ENCODE results near the gene POGZ.
"Not testable (repeated sequence)": the region's sequence is repeated elsewhere in the genome, so short reads cannot be mapped to it uniquely, and the experiment has no call there.

Gene POGZ

DNA sequence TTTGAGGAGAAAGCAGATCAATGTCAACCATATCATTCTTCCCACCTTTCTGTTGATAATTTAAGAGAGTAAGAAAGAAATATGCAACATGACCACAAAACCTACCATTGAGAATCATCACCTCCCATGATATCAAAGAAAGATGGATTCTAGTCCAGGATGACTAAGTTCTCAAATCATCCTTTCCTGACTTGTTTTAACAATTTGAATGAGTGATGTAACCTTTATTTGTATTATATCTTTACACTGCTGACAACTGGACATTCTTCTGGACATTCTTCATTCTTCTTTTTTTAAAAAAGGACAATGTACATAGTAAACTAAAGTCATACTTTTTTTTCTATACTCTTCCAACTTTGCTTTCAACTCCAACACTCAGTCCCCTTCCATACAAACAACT lies 50.4 kb downstream of the POGZ start:
- no peak for DNase-seq

DNA sequence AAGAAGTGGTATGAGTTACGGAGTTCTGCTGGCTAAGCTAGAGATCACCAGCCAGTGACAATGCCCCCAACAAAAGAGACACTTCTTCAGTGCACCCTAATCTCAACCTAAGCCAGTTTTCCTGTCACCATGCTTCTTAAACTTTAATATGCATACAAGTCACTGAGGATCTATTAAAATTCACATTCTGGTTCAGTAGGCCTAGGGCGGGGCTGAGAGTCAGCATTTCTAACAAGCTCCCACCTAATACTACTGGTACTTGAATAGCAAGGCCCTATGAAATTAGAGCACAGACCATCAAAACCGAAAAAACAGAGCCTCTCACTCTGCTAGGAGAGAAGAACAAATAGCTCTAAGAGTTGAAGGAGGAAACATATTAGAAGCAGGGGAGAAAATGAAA lies 52.0 kb downstream of the POGZ start:
- no peak for DNase-seq

- no peak for DNase-seq
Observed at GRCh38 chr1:151406176-151406575, 53.1 kb downstream of the POGZ start.

DNA sequence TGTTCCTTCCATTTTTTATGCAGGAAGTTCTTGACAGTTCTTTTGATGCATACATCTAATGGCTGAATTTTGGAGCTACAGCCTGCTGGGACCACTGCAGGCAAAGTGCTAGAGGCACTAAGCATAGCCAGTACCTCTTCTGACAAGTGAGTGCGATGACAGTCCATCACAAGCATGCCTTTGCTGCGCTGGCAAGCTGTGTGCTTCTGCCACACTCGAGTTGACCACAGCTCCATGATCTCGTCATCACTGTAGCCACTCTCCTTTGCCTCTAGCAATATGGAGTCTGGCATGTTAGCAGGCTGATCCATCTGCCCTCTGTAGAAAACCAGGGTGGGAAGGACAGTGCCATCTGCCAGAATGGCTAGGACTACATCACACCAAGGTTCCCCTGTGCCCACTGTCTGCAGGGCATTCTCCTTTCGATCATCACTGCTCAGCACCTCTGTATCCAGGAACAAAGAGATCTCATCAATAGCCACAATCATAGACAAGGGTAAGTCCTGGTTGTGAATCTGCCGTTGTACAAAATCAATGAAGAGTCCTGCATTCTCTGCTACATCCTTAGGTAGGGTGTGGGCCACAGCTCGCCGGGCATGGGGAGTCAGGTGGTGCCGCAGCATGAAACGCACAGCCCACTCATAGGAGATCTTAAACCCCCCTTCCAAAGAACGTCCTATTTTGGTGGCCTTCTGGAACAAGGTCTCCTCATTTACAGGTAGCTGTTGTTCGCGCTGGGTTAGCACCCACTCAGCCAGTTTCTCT lies 53.9 kb downstream of the POGZ start:
- no peak for DNase-seq

DNA sequence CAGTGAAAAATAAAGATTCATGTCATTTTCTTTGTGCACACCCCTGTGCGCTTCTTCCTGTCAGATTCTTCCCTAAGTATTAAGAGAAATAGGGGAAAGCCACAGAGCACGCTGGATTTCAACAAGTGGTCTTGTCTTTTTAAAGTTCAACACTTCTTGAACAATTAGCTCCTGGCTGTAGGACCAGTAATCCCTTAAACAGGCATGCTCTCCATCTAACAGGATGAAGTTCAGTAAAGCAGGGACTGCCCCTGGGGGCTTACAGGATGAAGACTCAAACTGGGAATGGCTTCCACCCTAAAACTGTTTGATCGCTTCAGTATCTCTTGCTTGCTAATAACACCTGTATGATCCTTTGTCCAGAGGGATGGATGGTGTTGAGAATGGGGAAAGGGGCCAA lies 55.7 kb downstream of the POGZ start:
- no peak for DNase-seq

- no peak for DNase-seq
Observed at GRCh38 chr1:151402764-151403163, 56.5 kb downstream of the POGZ start.

DNA sequence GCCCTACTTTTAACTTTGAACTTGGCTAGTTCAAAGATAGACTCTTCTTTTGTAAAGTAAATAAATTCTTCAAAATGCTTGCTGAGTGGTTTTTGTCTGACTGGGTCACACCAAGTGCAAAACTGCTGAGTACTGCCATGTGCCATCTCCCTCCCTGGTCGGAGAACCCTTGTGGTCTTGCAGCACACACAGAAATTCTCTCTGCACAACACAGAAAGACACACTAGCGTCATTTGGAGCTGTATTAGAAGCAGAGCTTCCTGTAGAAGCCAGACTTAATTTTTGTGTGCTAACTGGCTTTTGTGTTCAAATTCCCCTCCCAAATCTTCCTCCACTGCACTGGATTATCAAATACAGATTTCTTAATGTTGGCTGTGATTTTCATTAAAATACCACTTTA lies 57.4 kb downstream of the POGZ start:
- DNase-seq: no peak

- no peak for DNase-seq
Observed at GRCh38 chr1:151401125-151401788, 58.0 kb downstream of the POGZ start.

- peak; percentile 56 for DNase-seq
Observed at GRCh38 chr1:151399324-151400171, 59.7 kb downstream of the POGZ start, which contains the start of gene PSMB4. Gene PSMB4 (plus strand): TSS chr1:151399573. CDS start chr1:151399588, 15 bp downstream.

GRCh38 chr1:151396265-151396664 lies 63.0 kb downstream of the POGZ start:
- DNase-seq: not testable (repeated sequence)

DNA sequence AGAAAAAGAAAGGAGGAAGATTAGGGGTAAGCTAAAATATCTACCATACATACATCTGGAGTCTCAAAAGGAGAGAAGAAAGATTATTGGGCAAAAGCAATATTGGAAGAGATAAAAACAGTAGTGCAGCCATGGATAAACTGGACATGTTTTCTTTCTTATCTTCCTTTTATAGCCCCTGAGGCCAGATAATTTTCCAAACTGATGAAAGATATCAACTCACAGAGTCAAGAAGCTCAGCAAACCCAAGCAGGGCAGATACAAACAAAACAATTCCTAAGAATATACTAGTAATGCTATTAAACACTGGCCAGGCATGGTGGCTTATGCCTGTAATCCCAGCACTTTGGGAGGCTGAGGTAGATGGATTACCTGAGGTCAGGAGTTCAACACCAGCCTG lies 65.7 kb downstream of the POGZ start:
- no peak for DNase-seq

DNA sequence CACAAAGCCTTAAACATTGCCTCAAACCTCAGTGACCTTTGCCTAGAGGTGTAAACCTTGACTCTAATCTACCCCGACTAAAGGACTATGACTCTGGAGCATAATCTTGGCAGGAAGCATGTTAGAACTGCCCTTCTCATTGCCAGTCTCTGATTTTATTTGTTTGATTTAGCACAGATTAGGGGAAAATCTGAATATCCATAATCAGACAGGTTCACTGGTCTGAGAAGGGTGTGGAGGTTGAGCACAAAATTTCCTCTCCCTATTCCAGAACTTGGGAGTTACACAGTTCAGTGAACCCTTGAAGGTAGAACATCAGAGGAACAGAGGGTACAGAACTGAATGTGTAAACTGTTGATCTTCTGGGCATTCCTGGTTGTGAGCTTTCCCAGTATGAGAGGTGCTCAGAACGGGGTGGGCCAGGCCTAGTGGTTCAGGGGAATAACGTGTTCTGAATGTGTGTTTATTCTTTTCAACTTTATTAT lies 68.2 kb downstream of the POGZ start:
- no peak for DNase-seq

GRCh38 chr1:151390221-151391078 lies 68.8 kb downstream of the POGZ start:
- not testable (repeated sequence) for DNase-seq

DNA sequence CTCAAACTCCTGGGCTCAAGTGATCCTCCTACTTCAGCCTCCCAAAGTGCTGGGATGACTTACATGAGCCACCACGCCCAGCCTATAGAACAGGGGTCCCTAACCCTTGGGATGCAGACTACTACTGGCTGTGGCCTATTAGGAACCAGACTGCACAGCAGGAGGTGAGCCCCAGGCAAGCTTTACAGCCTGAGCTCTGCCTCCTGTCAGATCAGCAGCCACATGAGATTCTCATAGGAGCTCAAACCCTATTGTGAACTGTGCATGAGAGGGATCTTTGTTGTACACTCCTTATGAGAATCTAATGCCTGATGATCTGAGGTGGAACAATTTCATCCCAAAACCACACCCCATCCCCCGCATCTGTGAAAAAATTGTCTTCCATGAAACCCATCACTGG lies 73.3 kb downstream of the POGZ start:
- no peak for DNase-seq

DNA sequence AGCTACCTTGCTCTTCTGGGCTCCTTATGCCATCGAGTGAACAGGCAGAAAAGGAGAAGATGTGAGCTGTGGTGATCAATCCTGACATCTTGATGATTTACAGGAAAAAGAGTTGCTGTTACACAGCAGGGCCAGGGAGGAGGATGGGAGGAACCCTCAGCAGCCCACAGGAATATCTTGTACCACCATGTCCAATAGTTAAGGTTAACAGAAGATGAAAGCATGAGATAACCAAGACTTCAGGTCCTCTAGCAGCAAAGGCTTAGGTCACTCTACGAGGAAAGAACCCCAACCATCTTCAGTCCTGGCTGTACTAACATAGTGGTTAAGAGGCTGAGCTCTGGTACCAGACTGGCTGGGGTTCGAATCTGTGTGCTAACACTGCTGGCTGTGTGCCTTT lies 74.7 kb downstream of the POGZ start:
- no peak for DNase-seq

DNA sequence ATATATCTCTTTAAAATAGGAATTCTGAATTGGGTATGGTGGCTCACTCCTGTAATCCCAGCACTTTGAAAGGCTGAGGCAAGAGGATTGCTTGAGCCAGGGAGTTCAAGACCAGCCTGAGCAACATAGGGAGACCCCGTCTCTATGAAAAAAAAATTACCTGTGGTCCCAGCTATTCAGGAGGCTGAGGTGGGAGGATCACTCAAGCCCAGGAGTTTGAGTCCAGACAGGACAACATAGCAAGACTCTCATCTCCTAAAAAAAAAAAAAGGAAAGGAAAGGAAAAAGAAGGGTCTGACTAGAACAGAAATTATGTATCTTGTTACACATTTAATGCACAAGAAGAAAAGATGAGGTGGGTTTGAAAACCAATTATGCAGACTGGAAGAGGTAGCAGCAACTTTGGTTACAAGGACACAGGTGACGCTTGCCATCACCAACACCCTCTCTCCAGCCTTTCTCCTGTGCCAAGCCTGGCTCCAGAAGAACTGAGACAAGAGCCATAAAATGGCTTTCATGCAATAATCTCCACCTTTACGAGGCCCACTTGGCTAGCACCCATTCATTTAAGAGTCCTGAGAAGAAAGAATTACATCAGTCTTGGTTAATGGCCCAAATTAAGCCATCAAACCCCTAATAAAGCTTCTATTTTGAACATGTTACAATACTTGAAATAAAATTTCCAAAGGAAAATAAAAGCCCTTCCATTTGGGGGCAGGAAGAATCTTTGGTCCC lies 82.0 kb downstream of the POGZ start:
- DNase-seq: no peak

DNA sequence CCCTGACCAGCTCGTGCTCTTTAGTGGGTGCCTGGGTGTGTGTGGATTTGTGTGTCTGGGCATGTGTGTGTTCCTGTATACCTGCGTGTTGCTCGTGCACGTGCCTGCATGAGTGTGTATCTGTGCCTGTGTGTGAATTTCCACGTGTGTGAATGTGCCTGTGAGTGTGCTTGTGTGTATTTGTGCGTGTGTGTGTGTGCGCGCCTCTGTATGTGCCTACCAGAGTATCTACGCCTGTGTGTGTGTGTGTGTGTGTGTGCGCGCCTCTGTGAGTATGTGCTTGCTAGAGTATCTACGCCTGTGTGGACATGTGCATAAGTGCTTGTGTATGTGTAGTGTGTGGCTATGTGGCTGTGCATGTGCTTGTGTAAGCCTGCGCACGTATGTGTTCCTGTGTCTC lies 86.1 kb downstream of the POGZ start:
- no peak for DNase-seq

GRCh38 chr1:151372058-151372934 lies 87.0 kb downstream of the POGZ start, which contains the start of gene SELENBP1:
Gene SELENBP1 (minus strand): TSS chr1:151372705. CDS start chr1:151372641, 64 bp downstream.
- DNase-seq: no peak

GRCh38 chr1:151371370-151372057 lies 87.8 kb downstream of the POGZ start:
- no peak for DNase-seq

All from T1000 (cell line).